GM12891 (cell line): ENCODE measurements around the gene CMIP.

ENCODE experiments used
- POLR2A ChIP-seq: IDR thresholded peaks from 2 replicates; pipeline ENCODE4 v1.6.1; 2011; ENCODE audit warnings: low read depth, low read length, control low read depth
- POLR2AphosphoS5 ChIP-seq: IDR thresholded peaks from 2 replicates; pipeline ENCODE4 v1.6.1; 2011; ENCODE audit warnings: low read depth, low read length, control low read depth
- TAF1 ChIP-seq: IDR thresholded peaks from 2 replicates; pipeline ENCODE4 v1.6.1; 2011; ENCODE audit warnings: low read depth, low read length, control low read depth

DNA sequence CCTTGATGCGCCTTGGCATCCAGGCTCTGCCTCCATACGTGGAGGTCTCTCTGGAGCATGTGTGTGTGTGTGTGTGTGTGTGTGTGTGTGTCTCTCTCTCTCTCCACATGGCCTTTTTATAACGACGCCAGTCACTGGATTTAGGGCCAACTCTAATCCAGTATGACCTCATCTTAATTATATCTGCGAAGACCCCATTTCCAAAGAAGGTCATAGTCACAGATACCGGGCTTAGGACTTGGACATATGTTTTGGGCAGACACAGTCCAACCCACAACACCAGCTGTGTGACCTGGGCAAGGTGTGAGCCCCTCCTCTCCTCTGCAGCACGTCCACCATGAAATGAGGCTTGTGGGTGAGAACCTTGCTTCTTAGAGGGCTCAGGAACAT lies 196.1 kb downstream of the CMIP start:
- TF ChIP-seq POLR2AphosphoS5, result no peak
- TF ChIP-seq POLR2A, result no peak
- no peak for TF ChIP-seq TAF1
